GM12873 (cell line): Measurements from ENCODE around the gene MERTK.

ENCODE experiments used
- TF ChIP-seq, protein P1 (sequence below): IDR thresholded peaks from 2 replicates; pipeline ENCODE4 v1.5.1; 2012; ENCODE audit warnings: low read depth, mild to moderate bottlenecking, moderate library complexity, low read length, control low read depth; ENCODE audit not compliant: insufficient read depth; ENCODE audit errors: missing control alignments

The MERTK gene

DNA sequence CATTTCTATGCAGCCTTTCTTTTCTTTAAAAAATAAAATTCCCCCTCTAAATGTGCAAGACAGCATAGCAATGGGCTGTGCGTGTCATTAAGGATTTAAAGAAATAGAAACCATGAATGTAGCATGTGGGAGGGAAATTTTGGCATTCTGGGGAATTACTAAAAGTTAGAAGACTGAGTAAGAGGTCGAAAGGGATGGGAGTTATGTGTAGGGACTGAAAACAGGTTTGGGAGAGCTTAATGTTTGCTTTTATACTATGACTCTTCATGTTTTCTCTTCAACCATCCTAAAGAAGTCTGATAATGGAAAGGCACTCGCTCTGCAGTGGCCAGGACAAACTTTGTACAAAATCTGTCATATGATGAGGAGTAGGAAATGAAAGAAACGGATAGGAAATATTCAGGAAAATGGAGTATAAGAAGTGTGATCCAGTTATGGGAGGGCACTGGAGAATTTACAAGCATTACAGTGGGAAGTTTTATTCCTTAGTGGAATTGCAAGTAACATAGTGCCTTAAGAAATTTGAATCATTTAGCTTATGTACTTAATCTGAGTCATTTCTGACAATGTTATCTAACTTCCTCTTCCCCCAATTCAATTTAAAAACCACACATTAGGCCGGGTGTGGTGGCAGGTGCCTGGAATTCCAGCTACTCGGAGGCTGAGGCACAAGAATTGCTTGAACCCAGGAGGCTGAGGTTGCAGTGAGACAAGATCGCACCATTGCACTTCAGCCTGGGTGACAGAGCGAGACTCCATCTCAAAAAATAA is 177.3 kb downstream of the MERTK start:
- TF ChIP-seq, protein P1, sequence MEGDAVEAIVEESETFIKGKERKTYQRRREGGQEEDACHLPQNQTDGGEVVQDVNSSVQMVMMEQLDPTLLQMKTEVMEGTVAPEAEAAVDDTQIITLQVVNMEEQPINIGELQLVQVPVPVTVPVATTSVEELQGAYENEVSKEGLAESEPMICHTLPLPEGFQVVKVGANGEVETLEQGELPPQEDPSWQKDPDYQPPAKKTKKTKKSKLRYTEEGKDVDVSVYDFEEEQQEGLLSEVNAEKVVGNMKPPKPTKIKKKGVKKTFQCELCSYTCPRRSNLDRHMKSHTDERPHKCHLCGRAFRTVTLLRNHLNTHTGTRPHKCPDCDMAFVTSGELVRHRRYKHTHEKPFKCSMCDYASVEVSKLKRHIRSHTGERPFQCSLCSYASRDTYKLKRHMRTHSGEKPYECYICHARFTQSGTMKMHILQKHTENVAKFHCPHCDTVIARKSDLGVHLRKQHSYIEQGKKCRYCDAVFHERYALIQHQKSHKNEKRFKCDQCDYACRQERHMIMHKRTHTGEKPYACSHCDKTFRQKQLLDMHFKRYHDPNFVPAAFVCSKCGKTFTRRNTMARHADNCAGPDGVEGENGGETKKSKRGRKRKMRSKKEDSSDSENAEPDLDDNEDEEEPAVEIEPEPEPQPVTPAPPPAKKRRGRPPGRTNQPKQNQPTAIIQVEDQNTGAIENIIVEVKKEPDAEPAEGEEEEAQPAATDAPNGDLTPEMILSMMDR, result no peak

DNA sequence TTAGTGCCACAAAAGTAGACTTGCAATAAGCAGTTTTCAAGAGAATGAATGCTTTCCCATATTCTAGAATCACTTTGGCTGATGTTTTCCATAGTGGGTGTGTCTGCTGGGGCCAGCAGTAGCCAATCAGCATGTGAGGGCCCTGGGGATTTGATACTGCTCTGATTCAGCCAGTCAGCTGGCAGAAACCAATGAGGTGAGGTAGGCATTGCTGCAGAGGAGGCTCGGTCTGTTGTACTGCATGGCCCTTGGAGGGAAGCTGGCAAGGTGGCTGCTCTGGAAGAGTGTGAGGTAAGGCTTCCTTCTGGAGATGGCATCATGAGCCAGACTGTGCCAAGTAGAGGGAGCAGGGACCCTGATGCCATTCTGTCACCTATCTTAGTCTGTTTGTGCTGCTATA is 179.4 kb downstream of the MERTK start:
- TF ChIP-seq, protein P1, result no peak
